ENCODE results near the gene LRPPRC.
"Not testable (repeated sequence)": the region's sequence is repeated elsewhere in the genome, so short reads cannot be mapped to it uniquely, and the experiment has no call there.

The LRPPRC gene

GRCh38 chr2:44015239-44015638 is 19.4 kb upstream of the LRPPRC start:
- Histone ChIP-seq H4K20me1 (ENCODE audit: insufficient read depth) (no peaks in the 10 kb centered on the region), H3K79me2 (ENCODE audit: insufficient read depth, low read depth) (no peaks in the 10 kb centered on the region), H3K27ac (no peak overlapping the region), H3K4me1 (ENCODE audit: low read depth, poor library complexity, severe bottlenecking) (no peaks in the 10 kb centered on the region), H2AFZ (ENCODE audit: low read depth) (no peak overlapping the region), H3K27me3 (ENCODE audit: insufficient read depth, low read depth) (no peaks in the 10 kb centered on the region), H3K36me3 (ENCODE audit: insufficient read depth) (no peaks in the 10 kb centered on the region), H3K4me3 (IDR thresholded peaks at IDR 0.05; ENCODE audit: insufficient read depth, low read depth, low read length) (no peak overlapping the region), H3K9ac (no peak overlapping the region), H3K4me2 (no peak overlapping the region)
- TF ChIP-seq CTCF (conservative IDR thresholded peaks at IDR 0.05; ENCODE audit: low read depth, low read length) = no peak

- not testable (repeated sequence) for H3K79me2 ChIP-seq (ENCODE audit: insufficient read depth, low read depth); H3K27ac ChIP-seq; H3K9ac ChIP-seq; H3K27me3 ChIP-seq (ENCODE audit: insufficient read depth, low read depth); H2AFZ ChIP-seq (ENCODE audit: low read depth); H3K36me3 ChIP-seq (ENCODE audit: insufficient read depth); H4K20me1 ChIP-seq (ENCODE audit: insufficient read depth); H3K4me2 ChIP-seq; H3K4me3 ChIP-seq (IDR thresholded peaks at IDR 0.05; ENCODE audit: insufficient read depth, low read depth, low read length); H3K4me1 ChIP-seq (ENCODE audit: low read depth, poor library complexity, severe bottlenecking)
These were observed 17.4 kb upstream of the LRPPRC start for GRCh38 chr2:44013205-44013604.

GRCh38 chr2:44010266-44010665 is 14.5 kb upstream of the LRPPRC start:
- no peak overlapping the region for H3K4me2 ChIP-seq

GRCh38 chr2:44009136-44009735 is 13.4 kb upstream of the LRPPRC start:
- no peak overlapping the region for H3K4me3 ChIP-seq (IDR thresholded peaks at IDR 0.05; ENCODE audit: insufficient read depth, low read depth, low read length)
- no peaks in the 10 kb centered on the region for H3K4me1 ChIP-seq (ENCODE audit: low read depth, poor library complexity, severe bottlenecking)
- no peak overlapping the region for H3K27ac ChIP-seq
- no peak overlapping the region for H2AFZ ChIP-seq (ENCODE audit: low read depth)
- H3K36me3 ChIP-seq (ENCODE audit: insufficient read depth) = no peaks in the 10 kb centered on the region
- H3K4me2 ChIP-seq = no peak overlapping the region
- H4K20me1 ChIP-seq (ENCODE audit: insufficient read depth) = no peaks in the 10 kb centered on the region
- H3K9ac ChIP-seq = no peak overlapping the region
- no peak for TF ChIP-seq CTCF (conservative IDR thresholded peaks at IDR 0.05; ENCODE audit: low read depth, low read length)
- H3K79me2 ChIP-seq (ENCODE audit: insufficient read depth, low read depth) = no peaks in the 10 kb centered on the region
- no peaks in the 10 kb centered on the region for H3K27me3 ChIP-seq (ENCODE audit: insufficient read depth, low read depth)

More at GRCh38 chr2:44010266-44010665, 14.5 kb upstream of the LRPPRC start:
- no peak overlapping the region for H3K27ac ChIP-seq
- no peaks in the 10 kb centered on the region for H3K79me2 ChIP-seq (ENCODE audit: insufficient read depth, low read depth)
- H3K4me3 ChIP-seq (IDR thresholded peaks at IDR 0.05; ENCODE audit: insufficient read depth, low read depth, low read length) = no peak overlapping the region
- no peak overlapping the region for H2AFZ ChIP-seq (ENCODE audit: low read depth)
- no peak overlapping the region for H3K9ac ChIP-seq
- H3K4me1 ChIP-seq (ENCODE audit: low read depth, poor library complexity, severe bottlenecking) = no peaks in the 10 kb centered on the region
- H3K36me3 ChIP-seq (ENCODE audit: insufficient read depth) = no peaks in the 10 kb centered on the region
- no peaks in the 10 kb centered on the region for H3K27me3 ChIP-seq (ENCODE audit: insufficient read depth, low read depth)
- TF ChIP-seq CTCF (conservative IDR thresholded peaks at IDR 0.05; ENCODE audit: low read depth, low read length) = no peak
- H4K20me1 ChIP-seq (ENCODE audit: insufficient read depth) = no peaks in the 10 kb centered on the region

- H3K36me3 ChIP-seq (ENCODE audit: insufficient read depth) = no peaks in the 10 kb centered on the region
- H4K20me1 ChIP-seq (ENCODE audit: insufficient read depth) = no peaks in the 10 kb centered on the region
- no peaks in the 10 kb centered on the region for H3K79me2 ChIP-seq (ENCODE audit: insufficient read depth, low read depth)
- no peak overlapping the region for H2AFZ ChIP-seq (ENCODE audit: low read depth)
- no peaks in the 10 kb centered on the region for H3K27me3 ChIP-seq (ENCODE audit: insufficient read depth, low read depth)
- no peak for TF ChIP-seq CTCF (conservative IDR thresholded peaks at IDR 0.05; ENCODE audit: low read depth, low read length)
- H3K4me3 ChIP-seq (IDR thresholded peaks at IDR 0.05; ENCODE audit: insufficient read depth, low read depth, low read length) = no peak overlapping the region
- H3K9ac ChIP-seq = no peak overlapping the region
- H3K27ac ChIP-seq = no peak overlapping the region
- H3K4me1 ChIP-seq (ENCODE audit: low read depth, poor library complexity, severe bottlenecking) = no peaks in the 10 kb centered on the region
- H3K4me2 ChIP-seq = no peak overlapping the region
These were observed 10.1 kb upstream of the LRPPRC start for GRCh38 chr2:44005846-44006245.

Data from KMS-11 (cell line).